ENCODE results near the gene C12orf56.
"Not testable (repeated sequence)": the region's sequence is repeated elsewhere in the genome, so short reads cannot be mapped to it uniquely, and the experiment has no call there.

DNA sequence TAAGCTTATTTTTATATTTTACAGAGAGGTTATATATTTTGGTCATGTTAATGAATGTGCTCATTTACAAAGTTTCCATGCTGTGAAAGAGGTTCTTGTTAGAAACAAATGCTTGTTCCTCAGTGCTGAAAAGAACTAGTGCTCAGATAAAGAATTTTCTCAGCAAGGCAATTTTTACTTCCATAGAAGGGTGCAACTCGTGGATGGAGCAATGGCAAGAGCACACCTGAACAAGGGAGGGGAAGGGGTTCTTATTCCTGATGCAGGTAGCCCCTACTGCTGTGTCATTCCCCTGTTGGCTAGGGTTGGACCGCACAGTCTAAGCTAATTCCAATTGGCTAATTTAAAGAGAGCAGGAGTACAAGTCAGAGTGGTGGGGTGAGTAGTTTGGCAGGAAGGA, 34.3 kb downstream of the C12orf56 start:
- TF ChIP-seq POLR2A, EP300 (IDR thresholded peaks at IDR 0.05): not testable (repeated sequence)
- TF ChIP-seq, protein P1, sequence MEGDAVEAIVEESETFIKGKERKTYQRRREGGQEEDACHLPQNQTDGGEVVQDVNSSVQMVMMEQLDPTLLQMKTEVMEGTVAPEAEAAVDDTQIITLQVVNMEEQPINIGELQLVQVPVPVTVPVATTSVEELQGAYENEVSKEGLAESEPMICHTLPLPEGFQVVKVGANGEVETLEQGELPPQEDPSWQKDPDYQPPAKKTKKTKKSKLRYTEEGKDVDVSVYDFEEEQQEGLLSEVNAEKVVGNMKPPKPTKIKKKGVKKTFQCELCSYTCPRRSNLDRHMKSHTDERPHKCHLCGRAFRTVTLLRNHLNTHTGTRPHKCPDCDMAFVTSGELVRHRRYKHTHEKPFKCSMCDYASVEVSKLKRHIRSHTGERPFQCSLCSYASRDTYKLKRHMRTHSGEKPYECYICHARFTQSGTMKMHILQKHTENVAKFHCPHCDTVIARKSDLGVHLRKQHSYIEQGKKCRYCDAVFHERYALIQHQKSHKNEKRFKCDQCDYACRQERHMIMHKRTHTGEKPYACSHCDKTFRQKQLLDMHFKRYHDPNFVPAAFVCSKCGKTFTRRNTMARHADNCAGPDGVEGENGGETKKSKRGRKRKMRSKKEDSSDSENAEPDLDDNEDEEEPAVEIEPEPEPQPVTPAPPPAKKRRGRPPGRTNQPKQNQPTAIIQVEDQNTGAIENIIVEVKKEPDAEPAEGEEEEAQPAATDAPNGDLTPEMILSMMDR (IDR thresholded peaks at IDR 0.05) = not testable (repeated sequence)
